Measurements from ENCODE around the gene HLF. TPM values are rescaled to one million over a fixed set of nuclear protein-coding genes. Genes with fewer than 3 reads are reported as not detected.

The HLF gene, protein sequence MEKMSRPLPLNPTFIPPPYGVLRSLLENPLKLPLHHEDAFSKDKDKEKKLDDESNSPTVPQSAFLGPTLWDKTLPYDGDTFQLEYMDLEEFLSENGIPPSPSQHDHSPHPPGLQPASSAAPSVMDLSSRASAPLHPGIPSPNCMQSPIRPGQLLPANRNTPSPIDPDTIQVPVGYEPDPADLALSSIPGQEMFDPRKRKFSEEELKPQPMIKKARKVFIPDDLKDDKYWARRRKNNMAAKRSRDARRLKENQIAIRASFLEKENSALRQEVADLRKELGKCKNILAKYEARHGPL
- not detected in 2 replicates for total RNA-seq

DNA sequence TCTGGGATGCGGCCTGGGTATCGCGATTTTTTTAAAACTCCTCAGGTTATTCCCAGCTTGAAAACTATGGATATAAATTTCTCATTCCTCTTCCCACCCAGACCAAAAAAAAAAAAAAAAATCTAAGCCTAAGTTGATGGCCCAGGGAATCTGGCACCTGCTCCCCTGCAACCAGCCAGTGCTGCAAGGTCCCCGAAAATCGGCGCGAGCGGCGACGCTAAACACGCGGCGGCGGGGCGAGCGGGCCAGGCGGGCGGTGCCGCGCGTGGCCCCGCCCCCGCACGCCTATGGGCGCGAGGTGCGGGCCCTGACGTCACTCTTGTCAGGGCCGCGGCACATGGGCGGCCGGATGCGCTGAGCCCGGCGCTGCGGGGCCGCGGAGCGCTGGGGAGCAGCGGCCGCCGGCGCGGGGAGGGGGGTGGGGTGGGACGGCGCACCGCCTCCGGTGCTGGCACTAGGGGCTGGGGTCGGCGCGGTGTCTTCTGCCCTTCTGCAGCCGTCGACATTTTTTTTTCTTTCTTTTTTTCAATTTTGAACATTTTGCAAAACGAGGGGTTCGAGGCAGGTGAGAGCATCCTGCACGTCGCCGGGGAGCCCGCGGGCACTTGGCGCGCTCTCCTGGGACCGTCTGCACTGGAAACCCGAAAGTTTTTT lies at the start of gene HLF:
TSS of gene HLF (plus strand) at position 316 of the 654 bp plus-strand sequence. CDS start 525 bp downstream, outside the sequence.

Other genes starting within 250 kb of the HLF start
- gene MMD, start 156.9 kb downstream of the HLF start, total RNA-seq: 9.3 and 11.6 TPM in 2 replicates
- gene SMIM36, start 246.5 kb downstream of the HLF start, total RNA-seq: not detected in 2 replicates